ENCODE measurements around the gene MTCH1. TPM values are rescaled to one million over a fixed set of nuclear protein-coding genes. Genes with fewer than 3 reads are reported as not detected.

Gene MTCH1
- total and polyA plus RNA-seq, 2 experiments from 2014 or later: 108 to 271 TPM

- no peak for TF ChIP-seq ZNF114 (CRISPR knock-in tag; IDR thresholded peaks at IDR 0.05)
- no peak for TF ChIP-seq ETS1 (IDR thresholded peaks at IDR 0.05)
- no peak for TF ChIP-seq ZNF462 (CRISPR knock-in tag; IDR thresholded peaks at IDR 0.05)
- Mint-ChIP-seq H3K4me1 (peaks cover 9% of the 10 kb centered on the region), H3K4me3 (no peak overlapping the region), H3K9me3 (no peaks in the 10 kb centered on the region), H3K27me3 (ENCODE audit: insufficient read depth, low read depth, poor library complexity) (peaks cover 2% of the 10 kb centered on the region), H3K36me3 (ENCODE audit: low read depth) (no peaks in the 10 kb centered on the region), H3K27ac (no peak overlapping the region)
- no peaks in the 10 kb centered on the region for H3K36me3 ChIP-seq (ENCODE audit: insufficient read depth)
- H2AFZ ChIP-seq: no peak overlapping the region
- H4K20me1 ChIP-seq (replicated peaks; ENCODE audit: insufficient read depth): no peaks in the 10 kb centered on the region
- H3K4me3 ChIP-seq: no peak overlapping the region
- H3K79me2 ChIP-seq (replicated peaks; ENCODE audit: insufficient read depth): no peaks in the 10 kb centered on the region
- ATAC-seq (no peak), DNase-seq (ENCODE audit: low spot score) (no peak)
- no peaks in the 10 kb centered on the region for H3K9me2 ChIP-seq (ENCODE audit: insufficient read depth)
- H3K27me3 ChIP-seq (ENCODE audit: insufficient read depth): no peaks in the 10 kb centered on the region
- 0 out of 2 replicates have a peak, but pooled peaks cover 3% of the 10 kb centered on the region for H3F3A ChIP-seq (replicated peaks; ENCODE audit: low read depth)
- H3K4me1 ChIP-seq (ENCODE audit: insufficient read depth): peaks cover 3% of the 10 kb centered on the region
- H3K4me2 ChIP-seq: no peak overlapping the region
- H3K27ac ChIP-seq (ENCODE audit: low read depth): no peak overlapping the region
These were observed 30.9 kb downstream of the MTCH1 start for GRCh38 chr6:36955136-36955535.

- no peak within 1 kb of the TSS for H3K4me3 ChIP-seq
- H3K4me1 ChIP-seq (ENCODE audit: insufficient read depth): peaks cover 11% of the 10 kb centered on the region
- H2AFZ ChIP-seq: no peak within 1 kb of the TSS
- no peaks in the 10 kb centered on the region for H3K9me3 Mint-ChIP-seq
- no peak within 1 kb of the TSS for H3K4me2 ChIP-seq
- H3K9me2 ChIP-seq (ENCODE audit: insufficient read depth): no peaks in the 10 kb centered on the region
- peaks cover 2% of the 10 kb centered on the region for H3K27me3 Mint-ChIP-seq (ENCODE audit: insufficient read depth, low read depth, poor library complexity)
- 0 out of 2 replicates have a peak, but pooled peaks cover 3% of the 10 kb centered on the region for H3F3A ChIP-seq (replicated peaks; ENCODE audit: low read depth)
- H3K36me3 Mint-ChIP-seq (ENCODE audit: low read depth): no peaks in the 10 kb centered on the region
- H3K4me3 Mint-ChIP-seq: no peak within 1 kb of the TSS
- H4K20me1 ChIP-seq (replicated peaks; ENCODE audit: insufficient read depth): no peaks in the 10 kb centered on the region
- ATAC-seq (no peak), DNase-seq (ENCODE audit: low spot score) (no peak)
- H3K27ac ChIP-seq (ENCODE audit: low read depth): no peak within 1 kb of the TSS
- peaks cover 13% of the 10 kb centered on the region for H3K4me1 Mint-ChIP-seq
- H3K27ac Mint-ChIP-seq: no peak within 1 kb of the TSS
- no peaks in the 10 kb centered on the region for H3K27me3 ChIP-seq (ENCODE audit: insufficient read depth)
- H3K36me3 ChIP-seq (ENCODE audit: insufficient read depth): no peaks in the 10 kb centered on the region
- H3K79me2 ChIP-seq (replicated peaks; ENCODE audit: insufficient read depth): no peaks in the 10 kb centered on the region
- TF ChIP-seq ZNF331 (CRISPR knock-in tag; IDR thresholded peaks at IDR 0.05; ENCODE audit: low read depth) (no peak), STAT1 (IDR thresholded peaks at IDR 0.05; ENCODE audit: unreplicated experiment) (no peak), ZNF114 (CRISPR knock-in tag; IDR thresholded peaks at IDR 0.05) (no peak), CTCF (conservative IDR thresholded peaks at IDR 0.05; ENCODE audit: low read depth in 2 of 2) (no peak), NANOG (IDR thresholded peaks at IDR 0.05; ENCODE audit: borderline replicate concordance) (no peak), EZH2 (IDR thresholded peaks at IDR 0.05; ENCODE audit: low read depth, unreplicated experiment) (no peak), EZH2phosphoT487 (IDR thresholded peaks at IDR 0.05; ENCODE audit: unreplicated experiment) (no peak), ETS1 (IDR thresholded peaks at IDR 0.05) (no peak)
These were observed 31.6 kb downstream of the MTCH1 start, which contains the start of gene PI16 for GRCh38 chr6:36954262-36954931. PI16 (plus strand) TSS chr6:36954738; CDS start chr6:36954761, 23 bp downstream.
